Stimulated activated naive CD8-positive, alpha-beta T cell treated with anti-CD3 and anti-CD28 coated beads, Interleukin-15, amount 100 ng/mL, for 72 hours (primary cell): Measurements from ENCODE around the gene PTPRT.

Experiments used
- ATAC-seq: fragments of 150-1000 bp; cut with Tn5 transposase; 2 replicates; pipeline ENCODE4 v1.10.0; 2021; ENCODE audit warnings: mild to moderate bottlenecking, moderate library complexity
- DNase-seq, 2 donors: peaks; one replicate each; pipeline ENCODE4 v3.0.0; 2021 to 2022
- H3K27ac Mint-ChIP-seq, 2 donors: one replicate each; pipeline ENCODE4 v1.8.0; 2022; ENCODE audit warnings: mild to moderate bottlenecking in 2 of 2, mixed read lengths in 2 of 2, moderate library complexity in 2 of 2
- H3K27me3 Mint-ChIP-seq: one replicate; pipeline ENCODE4 v1.8.0; 2022; ENCODE audit warnings: mixed read lengths
- H3K4me1 Mint-ChIP-seq: one replicate; pipeline ENCODE4 v1.8.0; 2022; ENCODE audit warnings: mild to moderate bottlenecking, mixed read lengths
- H3K4me3 Mint-ChIP-seq, 2 donors: one replicate each; pipeline ENCODE4 v1.8.0; 2022; ENCODE audit warnings: mild to moderate bottlenecking in 2 of 2, mixed read lengths in 2 of 2, moderate library complexity in 1 of 2
- H3K9me3 Mint-ChIP-seq, 2 donors: one replicate each; pipeline ENCODE4 v1.8.0; 2022; ENCODE audit warnings: mixed read lengths in 2 of 2

PTPRT gene

DNA sequence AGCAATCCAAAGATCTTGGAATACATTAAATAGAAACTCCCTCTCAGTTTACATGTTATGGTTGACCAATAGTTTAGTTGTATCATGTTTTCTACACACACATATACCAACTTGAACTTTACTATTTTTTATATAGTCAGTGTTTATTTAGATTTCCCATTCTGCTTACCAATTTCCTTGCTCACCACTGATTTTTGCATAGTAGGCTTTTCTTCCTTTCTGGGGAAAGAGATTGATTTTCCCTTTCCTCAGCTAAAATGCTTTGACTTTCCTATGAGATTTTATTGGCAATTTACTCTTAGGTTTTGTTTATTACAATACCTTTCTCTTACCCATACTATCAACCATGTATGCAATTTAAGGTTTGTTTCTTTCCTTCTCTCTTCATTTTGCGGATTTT lies 665.6 kb downstream of the PTPRT start:
- H3K4me3 Mint-ChIP-seq = no peak overlapping the region
- ATAC-seq (no peak), DNase-seq (no peak)
- no peaks in the 10 kb centered on the region for H3K4me1 Mint-ChIP-seq
- no peak overlapping the region for H3K27ac Mint-ChIP-seq
- H3K9me3 Mint-ChIP-seq = peaks cover 6 to 15% of the 10 kb centered on the region in 2 donors
- H3K27me3 Mint-ChIP-seq = no peaks in the 10 kb centered on the region

- no peaks in the 10 kb centered on the region for H3K4me1 Mint-ChIP-seq
- no peak for DNase-seq
- ATAC-seq = no peak
- no peaks in the 10 kb centered on the region for H3K27me3 Mint-ChIP-seq
- no peaks in the 10 kb centered on the region for H3K9me3 Mint-ChIP-seq
- H3K4me3 Mint-ChIP-seq = no peak overlapping the region
- no peak overlapping the region for H3K27ac Mint-ChIP-seq
Measured at GRCh38 chr20:42516692-42517091, 673.0 kb downstream of the PTPRT start.

DNA sequence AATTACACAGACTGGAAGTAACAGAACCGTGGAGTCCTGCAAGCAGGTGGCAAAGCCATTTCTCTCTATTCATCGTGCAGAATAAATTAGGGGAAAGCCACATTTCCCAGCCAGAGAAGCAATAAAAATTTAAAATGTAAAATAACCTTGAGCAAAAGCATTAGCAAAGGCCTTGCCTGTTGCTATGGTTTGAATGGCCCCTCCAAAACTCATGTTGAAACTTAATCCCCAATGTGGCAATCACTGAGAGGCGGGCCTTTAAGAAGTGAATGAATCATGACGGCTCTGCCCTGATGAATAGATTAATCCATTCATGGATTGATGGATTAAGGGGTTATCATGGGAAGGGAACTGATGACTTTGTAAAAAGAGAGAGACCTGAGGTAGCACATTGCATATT lies 679.0 kb downstream of the PTPRT start:
- DNase-seq (no peak), ATAC-seq (no peak)
- Mint-ChIP-seq H3K4me1 (no peaks in the 10 kb centered on the region), H3K9me3 (no peaks in the 10 kb centered on the region), H3K27me3 (no peaks in the 10 kb centered on the region), H3K4me3 (no peak overlapping the region), H3K27ac (no peak overlapping the region)

GRCh38 chr20:42507874-42508273 lies 681.8 kb downstream of the PTPRT start:
- Mint-ChIP-seq H3K4me1 (no peaks in the 10 kb centered on the region), H3K9me3 (no peaks in the 10 kb centered on the region), H3K4me3 (no peak overlapping the region), H3K27ac (no peak overlapping the region), H3K27me3 (no peaks in the 10 kb centered on the region)
- no peak for DNase-seq
- ATAC-seq = no peak

GRCh38 chr20:42506397-42506796 lies 683.3 kb downstream of the PTPRT start:
- Mint-ChIP-seq H3K27me3 (no peaks in the 10 kb centered on the region), H3K4me3 (no peak overlapping the region), H3K9me3 (no peaks in the 10 kb centered on the region), H3K4me1 (no peaks in the 10 kb centered on the region), H3K27ac (no peak overlapping the region)
- DNase-seq (no peak), ATAC-seq (no peak)

- Mint-ChIP-seq H3K4me1 (no peaks in the 10 kb centered on the region), H3K9me3 (peaks cover 0 to 9% of the 10 kb centered on the region in 2 donors), H3K27me3 (no peaks in the 10 kb centered on the region), H3K4me3 (no peak overlapping the region), H3K27ac (no peak overlapping the region)
- ATAC-seq (no peak), DNase-seq (no peak)
Measured at GRCh38 chr20:42502591-42502990, 687.1 kb downstream of the PTPRT start.

DNA sequence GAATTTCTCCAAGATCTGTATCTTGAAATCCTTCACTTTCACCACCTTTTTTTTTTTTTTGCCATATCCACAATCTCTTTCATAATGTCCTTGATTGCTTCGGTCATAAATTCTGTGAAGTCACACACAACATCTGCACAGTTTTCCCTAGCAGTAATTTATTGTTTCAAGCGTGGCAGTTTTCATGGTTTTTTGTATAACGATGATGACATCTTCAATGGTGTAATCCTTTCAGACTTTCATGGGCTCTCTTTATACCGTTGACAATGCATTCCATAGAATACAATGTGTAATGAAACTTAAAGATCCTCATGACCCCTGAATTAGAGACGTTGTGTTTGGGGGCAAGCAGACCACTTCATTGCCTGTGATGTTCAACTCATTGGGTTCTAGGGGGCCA lies 693.1 kb downstream of the PTPRT start:
- Mint-ChIP-seq H3K4me3 (no peak overlapping the region), H3K27ac (no peak overlapping the region), H3K9me3 (peaks cover 0 to 16% of the 10 kb centered on the region in 2 donors), H3K4me1 (no peaks in the 10 kb centered on the region), H3K27me3 (no peaks in the 10 kb centered on the region)
- DNase-seq (no peak), ATAC-seq (no peak)

DNA sequence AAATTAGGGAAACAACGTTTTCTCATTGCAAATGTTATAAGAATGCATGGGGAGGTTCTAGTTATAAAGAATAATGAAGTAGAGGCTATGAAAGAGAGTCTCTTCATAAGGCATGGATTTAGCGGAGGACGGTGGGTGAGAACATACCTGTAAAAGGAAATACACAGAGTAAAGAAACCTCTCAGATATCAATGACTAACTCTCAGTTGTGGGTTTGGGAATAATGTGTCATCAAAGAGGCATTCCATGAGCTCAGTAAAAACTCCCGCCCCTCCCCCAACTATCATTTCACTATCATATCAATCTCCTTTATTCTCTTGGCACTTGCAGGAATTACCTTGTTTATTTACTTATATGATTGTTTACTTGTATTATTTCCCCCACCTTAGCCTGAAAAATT lies 695.4 kb downstream of the PTPRT start:
- Mint-ChIP-seq H3K27ac (no peak overlapping the region), H3K27me3 (no peaks in the 10 kb centered on the region), H3K4me1 (no peaks in the 10 kb centered on the region), H3K9me3 (peaks cover 0 to 16% of the 10 kb centered on the region in 2 donors), H3K4me3 (no peak overlapping the region)
- ATAC-seq (no peak), DNase-seq (no peak)

DNA sequence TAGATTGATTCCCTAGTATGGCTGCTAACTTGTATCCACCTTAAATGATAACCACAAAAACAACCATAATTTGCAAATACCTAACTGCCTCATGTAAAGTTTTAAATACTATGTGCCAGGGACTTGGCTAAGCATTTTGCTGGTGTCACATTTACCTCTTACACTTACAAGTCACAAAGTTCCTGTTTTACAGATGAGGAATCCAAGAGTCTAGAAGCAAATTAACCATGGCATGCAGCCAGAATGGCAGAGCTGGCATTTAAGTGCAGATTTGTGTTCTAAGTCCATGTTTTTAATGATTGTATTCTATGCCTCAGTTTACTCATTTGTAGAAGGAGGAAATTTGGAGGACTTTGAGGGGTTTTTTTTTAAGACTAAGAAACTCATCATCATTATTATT lies 696.7 kb downstream of the PTPRT start:
- H3K4me1 Mint-ChIP-seq = no peaks in the 10 kb centered on the region
- H3K27ac Mint-ChIP-seq = no peak overlapping the region
- no peaks in the 10 kb centered on the region for H3K27me3 Mint-ChIP-seq
- DNase-seq (no peak), ATAC-seq (no peak)
- H3K4me3 Mint-ChIP-seq = no peak overlapping the region
- peaks cover 0 to 7% of the 10 kb centered on the region in 2 donors for H3K9me3 Mint-ChIP-seq

GRCh38 chr20:42492290-42492689 lies 697.4 kb downstream of the PTPRT start:
- no peaks in the 10 kb centered on the region for H3K27me3 Mint-ChIP-seq

GRCh38 chr20:42485556-42485955 lies 704.1 kb downstream of the PTPRT start:
- Mint-ChIP-seq H3K4me3 (no peak overlapping the region), H3K4me1 (no peaks in the 10 kb centered on the region), H3K27me3 (no peaks in the 10 kb centered on the region), H3K27ac (no peak overlapping the region), H3K9me3 (no peaks in the 10 kb centered on the region)
- DNase-seq (no peak), ATAC-seq (no peak)

More at GRCh38 chr20:42492290-42492689, 697.4 kb downstream of the PTPRT start:
- no peaks in the 10 kb centered on the region for H3K4me1 Mint-ChIP-seq
- peaks cover 0 to 7% of the 10 kb centered on the region in 2 donors for H3K9me3 Mint-ChIP-seq
- ATAC-seq (no peak), DNase-seq (no peak)
- H3K4me3 Mint-ChIP-seq = no peak overlapping the region
- no peak overlapping the region for H3K27ac Mint-ChIP-seq

- H3K27ac Mint-ChIP-seq = peak overlapping the region in 1 of 2 donors; percentile 31
- H3K4me3 Mint-ChIP-seq = no peak overlapping the region
- ATAC-seq = no peak
- DNase-seq = no peak
- no peaks in the 10 kb centered on the region for H3K27me3 Mint-ChIP-seq
- no peaks in the 10 kb centered on the region for H3K4me1 Mint-ChIP-seq
- no peaks in the 10 kb centered on the region for H3K9me3 Mint-ChIP-seq
Measured at GRCh38 chr20:42484790-42485375, 704.8 kb downstream of the PTPRT start.

- no peak for DNase-seq
- no peak overlapping the region for H3K4me3 Mint-ChIP-seq
- no peaks in the 10 kb centered on the region for H3K4me1 Mint-ChIP-seq
- no peaks in the 10 kb centered on the region for H3K27me3 Mint-ChIP-seq
- H3K9me3 Mint-ChIP-seq = no peaks in the 10 kb centered on the region
- ATAC-seq = no peak
- H3K27ac Mint-ChIP-seq = no peak overlapping the region
Measured at GRCh38 chr20:42484335-42484734, 705.4 kb downstream of the PTPRT start.

DNA sequence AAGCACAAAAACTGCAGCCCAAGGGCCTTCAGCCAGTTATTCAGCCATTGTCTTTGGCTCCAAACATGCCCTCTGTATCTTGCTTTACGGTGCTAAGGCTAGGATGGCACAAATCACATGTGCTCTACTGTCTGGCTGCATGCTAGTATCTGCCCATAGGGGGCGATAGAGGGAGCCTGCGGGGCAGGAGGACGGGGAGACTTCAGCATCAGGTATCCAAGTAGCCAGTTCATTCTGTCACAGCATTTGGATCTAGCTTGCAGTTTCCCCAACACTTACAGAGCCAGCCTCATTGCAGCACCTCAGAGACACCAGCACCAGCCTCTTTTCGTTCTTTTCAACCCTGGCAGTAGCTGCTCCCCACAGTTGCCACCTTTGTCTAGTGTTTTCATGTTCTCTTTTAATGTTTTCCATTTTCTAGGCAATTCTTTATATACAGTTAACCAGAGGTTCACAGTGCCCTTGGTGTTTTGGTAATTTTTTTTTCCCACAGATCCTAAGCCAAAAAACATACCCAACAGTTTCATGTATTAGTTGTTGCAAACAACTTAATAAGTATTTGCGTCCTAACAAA lies 705.9 kb downstream of the PTPRT start:
- no peak for ATAC-seq
- Mint-ChIP-seq H3K4me1 (no peaks in the 10 kb centered on the region), H3K9me3 (peaks cover 0 to 1% of the 10 kb centered on the region in 2 donors), H3K27me3 (no peaks in the 10 kb centered on the region), H3K27ac (no peak overlapping the region), H3K4me3 (no peak overlapping the region)
- DNase-seq = no peak

DNA sequence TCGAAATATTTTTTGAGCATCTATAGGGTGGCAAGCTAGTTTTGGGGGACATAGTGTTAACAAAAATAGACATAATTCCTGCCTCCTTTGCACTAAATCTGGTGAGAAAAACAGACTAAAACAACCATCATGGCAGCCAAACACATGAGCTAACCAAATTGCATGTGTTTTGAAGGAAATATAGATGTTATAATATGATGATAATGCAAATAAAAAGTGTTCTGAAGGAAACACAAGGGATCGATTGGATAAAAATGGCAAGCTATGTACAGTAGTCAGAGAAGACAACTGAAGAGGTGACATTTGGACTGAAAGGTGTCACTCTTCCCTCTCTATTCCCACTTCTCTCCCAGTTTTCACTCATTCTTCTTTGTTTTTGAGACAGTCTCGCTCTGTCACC lies 706.9 kb downstream of the PTPRT start:
- no peak overlapping the region for H3K27ac Mint-ChIP-seq
- no peaks in the 10 kb centered on the region for H3K4me1 Mint-ChIP-seq
- H3K27me3 Mint-ChIP-seq = no peaks in the 10 kb centered on the region
- DNase-seq = no peak
- peaks cover 0 to 8% of the 10 kb centered on the region in 2 donors for H3K9me3 Mint-ChIP-seq
- H3K4me3 Mint-ChIP-seq = no peak overlapping the region
- no peak for ATAC-seq

DNA sequence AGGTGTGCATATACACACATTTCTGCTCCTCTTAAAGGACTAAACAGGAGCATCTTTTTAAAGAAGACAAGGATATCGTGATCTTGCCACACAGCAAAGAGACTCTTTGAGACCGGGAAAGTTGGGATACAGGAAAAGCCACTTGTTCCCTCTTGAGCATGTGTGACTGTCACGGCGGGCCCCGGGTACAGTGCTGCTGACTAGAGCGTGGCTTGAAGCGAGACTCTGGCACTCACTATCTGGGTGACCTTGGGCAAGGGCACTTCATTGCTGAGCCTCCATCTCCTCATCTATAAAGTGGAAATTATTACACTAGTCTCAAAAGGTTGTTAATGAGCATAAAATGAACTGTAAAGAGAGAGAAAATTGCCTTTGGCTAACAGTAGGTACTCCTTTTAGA lies 713.9 kb downstream of the PTPRT start:
- no peak for ATAC-seq

DNA sequence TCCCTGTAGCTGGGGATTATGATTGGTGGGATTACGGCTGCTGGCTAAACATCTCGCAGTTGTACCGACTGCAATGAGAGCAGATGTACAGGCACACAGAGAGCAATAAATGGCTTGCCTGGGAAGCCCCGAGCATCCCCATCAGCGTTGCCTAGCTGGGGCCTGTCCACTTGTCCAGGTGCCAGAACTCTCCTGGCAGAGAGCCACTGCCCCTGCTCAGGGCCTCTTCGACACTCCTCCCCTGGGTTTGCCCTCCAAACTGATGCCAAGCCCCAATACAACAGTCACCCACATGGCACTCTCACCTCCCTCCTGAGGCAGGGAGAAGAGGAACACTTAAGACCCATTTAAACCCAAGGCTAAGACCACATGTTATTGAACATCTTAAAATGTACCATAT lies 715.1 kb downstream of the PTPRT start:
- ATAC-seq (no peak), DNase-seq (no peak)
- H3K27ac Mint-ChIP-seq = no peak overlapping the region
- H3K27me3 Mint-ChIP-seq = no peaks in the 10 kb centered on the region
- peaks cover 0 to 20% of the 10 kb centered on the region in 2 donors for H3K9me3 Mint-ChIP-seq
- no peak overlapping the region for H3K4me3 Mint-ChIP-seq
- no peaks in the 10 kb centered on the region for H3K4me1 Mint-ChIP-seq

More for the DNA sequence above, 713.9 kb downstream of the PTPRT start:
- no peaks in the 10 kb centered on the region for H3K4me1 Mint-ChIP-seq
- no peak overlapping the region for H3K27ac Mint-ChIP-seq
- no peak for DNase-seq
- H3K9me3 Mint-ChIP-seq = peaks cover 0 to 14% of the 10 kb centered on the region in 2 donors
- no peaks in the 10 kb centered on the region for H3K27me3 Mint-ChIP-seq
- no peak overlapping the region for H3K4me3 Mint-ChIP-seq
